HepG2 (cell line): ENCODE data around the gene BTBD19. TPM values are rescaled to one million over a fixed set of nuclear protein-coding genes. Genes with fewer than 3 reads are reported as not detected.

Experiments
- EEA1 ChIP-seq: sonication (generic); formaldehyde crosslinking; IDR thresholded peaks from 2 replicates; pipeline ENCODE4 v1.5.1; 2020; ENCODE audit warnings: mild to moderate bottlenecking, missing genetic modification reagents, borderline replicate concordance
- GPN1 ChIP-seq: sonication (generic); formaldehyde crosslinking; IDR thresholded peaks from 2 replicates; pipeline ENCODE4 v1.5.1; 2020; ENCODE audit warnings: missing genetic modification reagents, borderline replicate concordance
- MAX ChIP-seq: IDR thresholded peaks from 2 replicates; pipeline ENCODE4 v1.6.1; 2012; ENCODE audit warnings: inconsistent platforms
- MED1 ChIP-seq: sonication (generic); formaldehyde crosslinking; IDR thresholded peaks from 2 replicates; pipeline ENCODE4 v1.4.0; 2020; ENCODE audit warnings: missing genetic modification reagents
- MTA1 ChIP-seq: sonication (generic); formaldehyde crosslinking; IDR thresholded peaks from 2 replicates; pipeline ENCODE4 v1.4.0; 2020; ENCODE audit warnings: missing genetic modification reagents, mild to moderate bottlenecking, borderline replicate concordance
- MTA3 ChIP-seq: sonication (generic); formaldehyde crosslinking; IDR thresholded peaks from 2 replicates; pipeline ENCODE4 v1.4.0; 2020; ENCODE audit warnings: missing genetic modification reagents
- MTF1 ChIP-seq: sonication (generic); formaldehyde crosslinking; IDR thresholded peaks from 2 replicates; pipeline ENCODE4 v1.5.0; 2020; ENCODE audit warnings: missing genetic modification reagents
- PLSCR1 ChIP-seq: sonication (generic); formaldehyde crosslinking; IDR thresholded peaks from 2 replicates; pipeline ENCODE4 v1.5.0; 2020; ENCODE audit warnings: missing genetic modification reagents, mild to moderate bottlenecking, borderline replicate concordance
- SMARCC2 ChIP-seq: fragments of 450-650 bp; IDR thresholded peaks from 2 replicates; pipeline ENCODE4 v1.6.1; 2017; ENCODE audit warnings: antibody characterized with exemption, mild to moderate bottlenecking
- SNAPC5 ChIP-seq: sonication (generic); formaldehyde crosslinking; IDR thresholded peaks from 2 replicates; pipeline ENCODE4 v1.8.1; 2023; ENCODE audit warnings: mild to moderate bottlenecking, missing genetic modification reagents, borderline replicate concordance
- SSRP1 ChIP-seq: IDR thresholded peaks from 2 replicates; pipeline ENCODE4 v1.6.1; 2016; ENCODE audit warnings: control low read depth
- TAF1 ChIP-seq: sonication (generic); formaldehyde crosslinking; IDR thresholded peaks from 2 replicates; pipeline ENCODE4 v1.4.0; 2020; ENCODE audit warnings: missing genetic modification reagents
- THRA ChIP-seq: sonication (generic); formaldehyde crosslinking; IDR thresholded peaks from 2 replicates; pipeline ENCODE4 v1.4.0; 2020; ENCODE audit warnings: missing genetic modification reagents, borderline replicate concordance
- YY1 ChIP-seq: IDR thresholded peaks from 2 replicates; pipeline ENCODE4 v1.6.1; 2011; ENCODE audit warnings: low read length, low read depth, moderate library complexity, mild to moderate bottlenecking; ENCODE audit not compliant: insufficient read depth, insufficient replicate concordance
- ZNF496 ChIP-seq: sonication (generic); formaldehyde crosslinking; IDR thresholded peaks from 2 replicates; pipeline ENCODE4 v1.8.1; 2023; ENCODE audit warnings: mild to moderate bottlenecking, moderate library complexity, missing genetic modification reagents; ENCODE audit not compliant: insufficient replicate concordance
- ZNF552 ChIP-seq: sonication (generic); formaldehyde crosslinking; IDR thresholded peaks from 2 replicates; pipeline ENCODE4 v1.9.0; 2022; ENCODE audit warnings: missing genetic modification reagents, mild to moderate bottlenecking, borderline replicate concordance
- ZNF556 ChIP-seq: sonication (generic); formaldehyde crosslinking; IDR thresholded peaks from 2 replicates; pipeline ENCODE4 v1.4.0; 2020; ENCODE audit warnings: mild to moderate bottlenecking, missing genetic modification reagents, borderline replicate concordance
- ZNF609 ChIP-seq: sonication (generic); formaldehyde crosslinking; IDR thresholded peaks from 2 replicates; pipeline ENCODE4 v1.4.0; 2020; ENCODE audit warnings: mild to moderate bottlenecking, missing genetic modification reagents, borderline replicate concordance
- ZNF780A ChIP-seq: sonication (generic); formaldehyde crosslinking; IDR thresholded peaks from 2 replicates; pipeline ENCODE4 v1.8.0; 2022; ENCODE audit warnings: mild to moderate bottlenecking, missing genetic modification reagents, moderate library complexity
- ZSCAN5A ChIP-seq: sonication (generic); formaldehyde crosslinking; IDR thresholded peaks from 2 replicates; pipeline ENCODE4 v1.8.0; 2022; ENCODE audit warnings: mild to moderate bottlenecking, missing genetic modification reagents, borderline replicate concordance
- polyA plus RNA-seq, 8 experiments: library from polyadenylated mRNA; depleted of rRNA in 3 of 8; stranded (reverse) in 7 of 8; unstranded in 1 of 8; fragments of >200 nt; fragmentation: Illumina TruSeq in 4 of 8; extraction: Trizol in 4 of 8; gene quantifications; 2 replicates each; pipeline versions ENCODE4 v1.2.1 to v1.2.3, GENCODE V29; 2011 to 2016; ENCODE audit warnings: low read depth in 4 of 8, missing spikeins in 1 of 8, mixed read lengths in 1 of 8; ENCODE audit not compliant: insufficient read depth in 1 of 8
- total RNA-seq, 5 experiments: library from RNA; depleted of rRNA; stranded (reverse); fragments of >200 nt; fragmentation: Illumina TruSeq; extraction: Trizol; gene quantifications; 2 replicates each; pipeline ENCODE4 v1.2.3, GENCODE V29; 2016; ENCODE audit warnings: low read depth in 1 of 5

Gene BTBD19
- total and polyA plus RNA-seq, 2 of the 13 experiments (the other 11 are each of a cell fraction or from before 2014, with no cell fraction given) = 2.7 to 6.7 TPM

GRCh38 chr1:44786138-44786840 lies 22.0 kb upstream of the BTBD19 start (continued):
- TF ChIP-seq ZNF556 (CRISPR knock-in tag) (no peak), ZNF609 (CRISPR knock-in tag) (no peak), GPN1 (no peak), THRA (peak; percentile 51), YY1 (peak; percentile 52), ZNF780A (no peak), SMARCC2 (0 out of 2 replicates have a peak, but pooled peaks have one; percentile 10), SSRP1 (no peak), EEA1 (peak; percentile 32; the same call in 1 of the 2 replicates), SNAPC5 (CRISPR knock-in tag) (no peak), MTA1 (no peak), MTF1 (CRISPR knock-in tag) (no peak), ZNF552 (CRISPR knock-in tag) (no peak), ZNF496 (CRISPR knock-in tag) (no peak), PLSCR1 (no peak), MED1 (no peak), MAX (peak; percentile 83), TAF1 (CRISPR knock-in tag) (peak; percentile 38; the same call in 1 of the 2 replicates), MTA3 (CRISPR knock-in tag) (no peak), ZSCAN5A (CRISPR knock-in tag) (no peak)
